K562 (cell line): Measurements from ENCODE around the gene PARD6B. TPM values are rescaled to one million over a fixed set of nuclear protein-coding genes. Genes with fewer than 3 reads are reported as not detected.

Experiments used
- DMBX1 ChIP-seq: fragments of 250-450 bp; sonication (Bioruptor Pico); IDR thresholded peaks from 2 replicates; pipeline ENCODE4 v1.8.0; 2022; ENCODE audit warnings: inconsistent platforms, mild to moderate bottlenecking, moderate library complexity, borderline replicate concordance
- GATAD2B ChIP-seq: fragments of 450-650 bp; IDR thresholded peaks from 2 replicates; pipeline ENCODE4 v1.6.1; 2017; ENCODE audit warnings: mild to moderate bottlenecking, borderline replicate concordance
- HNRNPLL ChIP-seq: fragments of 200-400 bp; formaldehyde crosslinking; IDR thresholded peaks from 2 replicates; pipeline ENCODE4 v1.6.1; 2017; ENCODE audit warnings: low read length, low read depth, mild to moderate bottlenecking; ENCODE audit not compliant: poor library complexity, severe bottlenecking
- MEIS2 ChIP-seq: fragments of 450-650 bp; IDR thresholded peaks from 2 replicates; pipeline ENCODE4 v1.6.1; 2014; ENCODE audit warnings: mild to moderate bottlenecking; ENCODE audit not compliant: partially characterized antibody
- PCBP1 ChIP-seq: fragments of 200-400 bp; formaldehyde crosslinking; IDR thresholded peaks from 2 replicates; pipeline ENCODE4 v1.6.1; 2018; ENCODE audit warnings: mild to moderate bottlenecking, low read depth, low read length; ENCODE audit not compliant: poor library complexity, severe bottlenecking
- POLR2G ChIP-seq: fragments of 200-400 bp; formaldehyde crosslinking; IDR thresholded peaks from 2 replicates; pipeline ENCODE4 v1.6.1; 2017; ENCODE audit warnings: low read depth, mild to moderate bottlenecking, antibody characterized with exemption, low read length, moderate library complexity
- RAD21 ChIP-seq, 2 experiments: fragments of 250-450 bp in 1 of 2; fragments of 450-650 bp in 1 of 2; sonication (Bioruptor Pico) in 1 of 2; formaldehyde crosslinking in 1 of 2; IDR thresholded peaks in 1 of 2; conservative IDR thresholded peaks in 1 of 2; 2 replicates each; pipeline versions ENCODE4 v1.4.0 to v1.8.0; 2020 to 2022; ENCODE audit warnings: mild to moderate bottlenecking in 2 of 2, moderate library complexity in 1 of 2
- SAFB ChIP-seq: fragments of 200-400 bp; formaldehyde crosslinking; IDR thresholded peaks from 2 replicates; pipeline ENCODE4 v1.6.1; 2017; ENCODE audit warnings: low read depth, low read length, borderline replicate concordance
- SMAD4 ChIP-seq: fragments of 250-450 bp; sonication (Bioruptor Pico); conservative IDR thresholded peaks from 2 replicates; pipeline ENCODE4 v1.8.0; 2021; ENCODE audit warnings: inconsistent platforms, mild to moderate bottlenecking, moderate library complexity
- SP1 ChIP-seq: sonication (generic); formaldehyde crosslinking; IDR thresholded peaks from 2 replicates; pipeline ENCODE4 v1.8.1; 2022; ENCODE audit warnings: mild to moderate bottlenecking, missing genetic modification reagents
- ZBTB1 ChIP-seq: sonication (generic); formaldehyde crosslinking; IDR thresholded peaks from 2 replicates; pipeline ENCODE4 v1.8.1; 2023; ENCODE audit warnings: missing genetic modification reagents, low read depth, mild to moderate bottlenecking, borderline replicate concordance
- ZNF324 ChIP-seq: fragments of 250-450 bp; sonication (Bioruptor Pico); IDR thresholded peaks from 2 replicates; pipeline ENCODE4 v1.4.0; 2020; ENCODE audit warnings: mild to moderate bottlenecking
- ZNF584 ChIP-seq: fragments of 200-800 bp; sonication (Bioruptor generic); IDR thresholded peaks from 2 replicates; pipeline ENCODE4 v1.6.1; 2016; ENCODE audit warnings: low read depth, mild to moderate bottlenecking, missing genetic modification characterization, missing compliant biosample characterization
- ZNF79 ChIP-seq: fragments of 250-450 bp; sonication (Bioruptor Pico); IDR thresholded peaks from 2 replicates; pipeline ENCODE4 v1.4.0; 2020; ENCODE audit warnings: low read depth, mild to moderate bottlenecking, moderate library complexity
- polyA plus RNA-seq, 8 experiments: library from polyadenylated mRNA; depleted of rRNA in 4 of 8; stranded (reverse) in 5 of 8; unstranded in 3 of 8; fragments of >200 nt; fragmentation: Nextera tagmentation in 2 of 8; fragmentation: Illumina TruSeq in 1 of 8; extraction: Ambion mirVana in 2 of 8; extraction: Trizol in 1 of 8; gene quantifications; 2 replicates each; pipeline versions ENCODE4 v1.2.1 to v1.2.3, GENCODE V29; 2011 to 2014; ENCODE audit warnings: inconsistent platforms in 1 of 8, missing spikeins in 1 of 8
- total RNA-seq, 7 experiments: library from RNA; depleted of rRNA in 6 of 7; stranded (reverse); fragments of >200 nt in 6 of 7; fragmentation: Illumina TruSeq in 2 of 7; extraction: Trizol in 2 of 7; gene quantifications; 2 replicates each; pipeline versions ENCODE4 v1.2.1 to v1.2.3, GENCODE V29; 2011 to 2021; ENCODE audit warnings: low replicate concordance in 1 of 7
- TF ChIP-seq, protein P1 (sequence below), 2 experiments: fragments of 450-650 bp in 1 of 2; sonication (generic) in 1 of 2; formaldehyde crosslinking in 1 of 2; IDR thresholded peaks; 2 replicates each; pipeline versions ENCODE4 v1.7.1 to v1.9.0; 2016 to 2022; ENCODE audit warnings: inconsistent platforms in 1 of 2, mild to moderate bottlenecking in 1 of 2, missing genetic modification reagents in 1 of 2
- TF ChIP-seq, protein P2 (sequence below): fragments of 450-650 bp; formaldehyde crosslinking; IDR thresholded peaks from 2 replicates; pipeline ENCODE4 v1.4.0; 2022; ENCODE audit warnings: mild to moderate bottlenecking, moderate library complexity

Gene PARD6B
- total and polyA plus RNA-seq, 9 of the 15 experiments (the other 6 are each of a cell fraction or from before 2014, with no cell fraction given) = 1.7 to 12.3 (median 5.5) TPM

DNA sequence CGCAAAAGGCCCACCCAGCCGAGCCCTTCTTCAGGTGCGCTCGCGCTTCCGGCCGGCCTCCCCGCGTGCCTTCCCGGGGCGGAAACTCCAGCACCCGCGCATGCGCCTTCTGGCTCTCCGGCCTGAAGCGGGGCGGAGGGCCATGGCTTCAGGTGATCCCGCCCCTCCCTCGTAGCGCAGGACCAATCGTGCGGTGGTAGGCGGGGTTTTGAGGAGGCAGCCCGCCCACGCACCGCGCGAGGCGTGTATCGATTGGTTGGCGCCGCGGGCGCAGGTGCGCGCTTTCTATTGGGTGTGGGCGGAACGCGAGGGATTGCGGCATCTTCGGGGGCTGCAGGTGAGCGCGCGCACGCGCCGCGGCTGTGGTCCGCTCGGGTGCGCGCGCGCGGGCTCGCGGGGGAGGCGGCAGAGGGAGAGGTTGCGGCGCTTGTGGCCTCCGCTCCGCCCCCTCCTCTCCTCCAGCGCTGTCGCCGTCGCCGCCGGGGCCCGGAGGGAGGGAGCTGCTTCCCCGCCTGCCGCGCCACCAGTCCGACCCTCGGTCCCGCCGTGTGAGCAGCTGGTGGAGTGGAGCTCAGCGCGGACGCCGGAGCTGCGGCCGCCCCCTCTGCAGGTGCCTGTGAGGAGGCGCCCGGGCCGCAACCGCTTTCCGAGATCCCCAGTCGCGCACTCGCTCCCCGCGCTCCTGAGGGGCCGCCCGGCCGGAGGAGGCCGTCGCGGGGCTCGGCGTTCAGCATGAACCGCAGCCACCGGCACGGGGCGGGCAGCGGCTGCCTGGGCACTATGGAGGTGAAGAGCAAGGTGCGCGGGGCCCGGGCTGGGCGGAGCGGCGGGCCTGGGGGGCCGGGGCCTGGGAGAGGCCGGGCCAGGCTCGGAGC, at the start of gene PARD6B (continued):
- TF ChIP-seq MEIS2 (peak; percentile 93), RAD21 (CRISPR knock-in tag; conservative IDR thresholded peaks at IDR 0.05 in 1 of 2, IDR thresholded peaks at IDR 0.05 in 1 of 2) (0 out of 4 replicates have a peak, but pooled peaks of 1 of the 2 experiments have one; percentile 2), SAFB (peak; percentile 68), SMAD4 (CRISPR knock-in tag) (peak; percentile 80), ZNF79 (no peak), PCBP1 (peak; percentile 87), ZNF324 (CRISPR knock-in tag) (no peak), GATAD2B (peak; percentile 63), ZBTB1 (CRISPR knock-in tag) (peak; percentile 87), HNRNPLL (peak; percentile 80), POLR2G (peak; percentile 94), DMBX1 (CRISPR knock-in tag) (peak; percentile 78), SP1 (CRISPR knock-in tag) (peak; percentile 98), ZNF584 (CRISPR knock-in tag) (peak; percentile 56; the same call in 1 of the 2 replicates)
- TF ChIP-seq, protein P1, sequence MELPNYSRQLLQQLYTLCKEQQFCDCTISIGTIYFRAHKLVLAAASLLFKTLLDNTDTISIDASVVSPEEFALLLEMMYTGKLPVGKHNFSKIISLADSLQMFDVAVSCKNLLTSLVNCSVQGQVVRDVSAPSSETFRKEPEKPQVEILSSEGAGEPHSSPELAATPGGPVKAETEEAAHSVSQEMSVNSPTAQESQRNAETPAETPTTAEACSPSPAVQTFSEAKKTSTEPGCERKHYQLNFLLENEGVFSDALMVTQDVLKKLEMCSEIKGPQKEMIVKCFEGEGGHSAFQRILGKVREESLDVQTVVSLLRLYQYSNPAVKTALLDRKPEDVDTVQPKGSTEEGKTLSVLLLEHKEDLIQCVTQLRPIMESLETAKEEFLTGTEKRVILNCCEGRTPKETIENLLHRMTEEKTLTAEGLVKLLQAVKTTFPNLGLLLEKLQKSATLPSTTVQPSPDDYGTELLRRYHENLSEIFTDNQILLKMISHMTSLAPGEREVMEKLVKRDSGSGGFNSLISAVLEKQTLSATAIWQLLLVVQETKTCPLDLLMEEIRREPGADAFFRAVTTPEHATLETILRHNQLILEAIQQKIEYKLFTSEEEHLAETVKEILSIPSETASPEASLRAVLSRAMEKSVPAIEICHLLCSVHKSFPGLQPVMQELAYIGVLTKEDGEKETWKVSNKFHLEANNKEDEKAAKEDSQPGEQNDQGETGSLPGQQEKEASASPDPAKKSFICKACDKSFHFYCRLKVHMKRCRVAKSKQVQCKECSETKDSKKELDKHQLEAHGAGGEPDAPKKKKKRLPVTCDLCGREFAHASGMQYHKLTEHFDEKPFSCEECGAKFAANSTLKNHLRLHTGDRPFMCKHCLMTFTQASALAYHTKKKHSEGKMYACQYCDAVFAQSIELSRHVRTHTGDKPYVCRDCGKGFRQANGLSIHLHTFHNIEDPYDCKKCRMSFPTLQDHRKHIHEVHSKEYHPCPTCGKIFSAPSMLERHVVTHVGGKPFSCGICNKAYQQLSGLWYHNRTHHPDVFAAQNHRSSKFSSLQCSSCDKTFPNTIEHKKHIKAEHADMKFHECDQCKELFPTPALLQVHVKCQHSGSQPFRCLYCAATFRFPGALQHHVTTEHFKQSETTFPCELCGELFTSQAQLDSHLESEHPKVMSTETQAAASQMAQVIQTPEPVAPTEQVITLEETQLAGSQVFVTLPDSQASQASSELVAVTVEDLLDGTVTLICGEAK (IDR thresholded peaks at IDR 0.05) = peak; percentile 86
- TF ChIP-seq, protein P1 (CRISPR knock-in tag; IDR thresholded peaks at IDR 0.05) = no peak
- TF ChIP-seq, protein P2, sequence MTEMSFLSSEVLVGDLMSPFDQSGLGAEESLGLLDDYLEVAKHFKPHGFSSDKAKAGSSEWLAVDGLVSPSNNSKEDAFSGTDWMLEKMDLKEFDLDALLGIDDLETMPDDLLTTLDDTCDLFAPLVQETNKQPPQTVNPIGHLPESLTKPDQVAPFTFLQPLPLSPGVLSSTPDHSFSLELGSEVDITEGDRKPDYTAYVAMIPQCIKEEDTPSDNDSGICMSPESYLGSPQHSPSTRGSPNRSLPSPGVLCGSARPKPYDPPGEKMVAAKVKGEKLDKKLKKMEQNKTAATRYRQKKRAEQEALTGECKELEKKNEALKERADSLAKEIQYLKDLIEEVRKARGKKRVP (CRISPR knock-in tag) = 0 out of 2 replicates have a peak, but pooled peaks have one; percentile 16
